GM19397 (cell line): Measurements from ENCODE around the gene TMEM248.
A peak's percentile ranks its signal among the peaks of the same experiment; 100 is the strongest.
"Not testable (repeated sequence)": the region's sequence is repeated elsewhere in the genome, so short reads cannot be mapped to it uniquely, and the experiment has no call there.

Source experiments
- ATAC-seq: cut with Tn5 transposase; IDR thresholded peaks from one replicate; pipeline ENCODE4 v1.9.1; 2021; ENCODE audit warnings: mild to moderate bottlenecking, moderate library complexity; ENCODE audit not compliant: unreplicated experiment

TMEM248 gene

GRCh38 chr7:66948480-66949109 is 27.6 kb downstream of the TMEM248 start:
- no peak for ATAC-seq

GRCh38 chr7:66950311-66950710 is 29.3 kb downstream of the TMEM248 start:
- no peak for ATAC-seq

GRCh38 chr7:66950763-66951162 is 29.7 kb downstream of the TMEM248 start:
- ATAC-seq = no peak

GRCh38 chr7:66952343-66953043 is 31.5 kb downstream of the TMEM248 start:
- no peak for ATAC-seq

- ATAC-seq = no peak
Measured at GRCh38 chr7:66953044-66953427, 32.0 kb downstream of the TMEM248 start.

GRCh38 chr7:66957595-66958290 is 36.7 kb downstream of the TMEM248 start:
- ATAC-seq = no peak

GRCh38 chr7:66958538-66959350 is 37.7 kb downstream of the TMEM248 start:
- no peak for ATAC-seq

GRCh38 chr7:66960192-66960591 is 39.2 kb downstream of the TMEM248 start:
- no peak for ATAC-seq

GRCh38 chr7:66961096-66961495 is 40.1 kb downstream of the TMEM248 start:
- no peak for ATAC-seq

GRCh38 chr7:66964411-66964810 is 43.4 kb downstream of the TMEM248 start:
- ATAC-seq = no peak

- ATAC-seq = no peak
Measured at GRCh38 chr7:66967029-66967428, 46.0 kb downstream of the TMEM248 start.

- not testable (repeated sequence) for ATAC-seq
Measured at GRCh38 chr7:66969001-66969400, 48.0 kb downstream of the TMEM248 start.

- no peak for ATAC-seq
Measured at GRCh38 chr7:66970310-66970709, 49.3 kb downstream of the TMEM248 start.

- ATAC-seq = no peak
Measured at GRCh38 chr7:66974986-66975590, 54.1 kb downstream of the TMEM248 start.

GRCh38 chr7:66978312-66978711 is 57.3 kb downstream of the TMEM248 start:
- ATAC-seq = not testable (repeated sequence)

GRCh38 chr7:66979013-66979412 is 58.0 kb downstream of the TMEM248 start:
- ATAC-seq = not testable (repeated sequence)

- ATAC-seq = not testable (repeated sequence)
Measured at GRCh38 chr7:66980336-66980735, 59.3 kb downstream of the TMEM248 start.

GRCh38 chr7:66989552-66989951 is 68.5 kb downstream of the TMEM248 start:
- not testable (repeated sequence) for ATAC-seq

GRCh38 chr7:66994051-66994450 is 73.0 kb downstream of the TMEM248 start:
- not testable (repeated sequence) for ATAC-seq

- ATAC-seq = peak; percentile 21
Measured at GRCh38 chr7:66994691-66995049, 73.6 kb downstream of the TMEM248 start.
